Mammary epithelial cell (primary cell): ENCODE data around the gene PPP1R9B.

Experiments used
- CTCF ChIP-seq, 2 donors: IDR thresholded peaks in 1 of 2; conservative IDR thresholded peaks in 1 of 2; 2 replicates each; pipeline ENCODE4 v1.5.1; 2011 to 2012; ENCODE audit warnings: inconsistent platforms in 2 of 2, low read length in 2 of 2, mild to moderate bottlenecking in 2 of 2, control low read depth in 1 of 2, low read depth in 1 of 2; ENCODE audit not compliant: insufficient read depth in 1 of 2; ENCODE audit errors: extremely low read depth in 1 of 2
- EZH2 ChIP-seq: IDR thresholded peaks from 2 replicates; pipeline ENCODE4 v1.6.1; 2012; ENCODE audit warnings: low read length, inconsistent platforms, borderline replicate concordance

- no peak for TF ChIP-seq EZH2
- no peak for TF ChIP-seq CTCF (conservative IDR thresholded peaks at IDR 0.05 in 1 of 2, IDR thresholded peaks at IDR 0.05 in 1 of 2; ENCODE audit: extremely low read depth in 1 of 2, insufficient read depth in 1 of 2, low read depth in 1 of 2, low read length in 2 of 2)
Measured at GRCh38 chr17:50190603-50191358, 40.3 kb upstream of the PPP1R9B start.
